ENCODE measurements around the gene MED15.
A peak's percentile ranks its signal among the peaks of the same experiment; 100 is the strongest.
"Not testable (repeated sequence)": the region's sequence is repeated elsewhere in the genome, so short reads cannot be mapped to it uniquely, and the experiment has no call there.

MED15 gene

DNA sequence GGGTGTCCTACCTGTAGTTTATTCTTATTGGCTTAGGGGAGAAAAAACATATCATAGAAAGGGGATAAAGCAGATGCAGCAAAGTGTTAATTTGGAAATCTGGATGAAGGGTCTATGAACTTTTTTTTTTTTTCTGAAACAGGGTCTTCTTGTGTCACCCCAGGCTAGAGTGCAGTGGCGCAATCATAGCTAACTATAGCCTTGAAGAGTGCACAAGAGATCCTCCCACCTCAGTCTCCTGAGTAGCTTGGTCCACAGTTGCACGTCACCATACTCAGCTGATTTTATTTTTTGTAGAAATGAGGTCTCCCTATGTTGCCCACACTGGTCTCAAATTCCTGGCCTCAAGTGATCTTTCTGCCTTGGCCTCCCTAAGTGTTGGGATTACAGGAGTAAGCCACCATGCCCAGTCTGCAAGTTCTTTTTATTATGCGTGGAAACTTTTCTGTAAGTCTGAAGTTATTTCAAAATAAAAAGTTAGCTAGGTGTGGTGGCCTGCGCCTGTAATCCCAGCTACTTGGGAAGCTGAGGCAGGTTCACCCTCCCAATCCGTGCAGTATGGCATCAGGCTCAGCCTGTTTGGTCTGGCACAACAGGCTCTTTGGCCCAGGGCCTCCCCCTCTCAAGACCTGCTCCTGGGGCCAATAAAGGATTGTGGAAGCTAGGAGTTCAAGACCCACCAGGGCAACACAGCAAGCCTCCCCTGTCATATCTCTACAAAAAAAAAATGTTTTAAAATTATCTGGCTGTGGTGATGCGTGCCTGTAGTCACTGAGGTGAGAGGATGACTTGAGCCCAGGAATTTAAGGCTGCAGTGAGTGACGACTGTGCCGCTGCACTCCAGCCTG is 111.9 kb downstream of the MED15 start:
- no peaks in the 10 kb centered on the region for H3K27me3 Mint-ChIP-seq
- H3K9me3 Mint-ChIP-seq = no peaks in the 10 kb centered on the region
- H3K4me1 Mint-ChIP-seq (ENCODE audit: low read depth in 2 of 2) = peaks cover 0 to 4% of the 10 kb centered on the region in 2 donors
- no peak for DNase-seq
- H3K27ac Mint-ChIP-seq = no peak overlapping the region
- H3K36me3 Mint-ChIP-seq (ENCODE audit: insufficient read depth) = no peaks in the 10 kb centered on the region
- no peak overlapping the region for H3K4me3 Mint-ChIP-seq
- ATAC-seq (replicated peaks) = no peak

DNA sequence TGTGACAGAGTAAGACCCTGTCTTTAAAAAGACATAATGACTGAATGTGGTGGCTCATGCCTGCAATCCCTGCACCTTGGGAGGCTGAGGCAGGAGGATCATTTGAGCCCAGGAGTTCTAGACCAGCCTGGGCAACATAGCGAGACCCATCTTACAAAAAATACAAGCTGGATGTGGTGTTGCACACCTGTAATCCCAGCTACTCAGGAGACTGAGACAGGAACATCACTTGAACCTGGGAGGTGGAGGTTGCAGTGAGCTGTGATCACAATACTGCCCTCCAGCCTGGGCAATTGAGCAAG is 112.4 kb downstream of the MED15 start:
- not testable (repeated sequence) for H3K9me3 Mint-ChIP-seq; ATAC-seq (replicated peaks); H3K27me3 Mint-ChIP-seq; H3K27ac Mint-ChIP-seq; H3K4me3 Mint-ChIP-seq; DNase-seq; H3K4me1 Mint-ChIP-seq (ENCODE audit: low read depth in 2 of 2); H3K36me3 Mint-ChIP-seq (ENCODE audit: insufficient read depth)

DNA sequence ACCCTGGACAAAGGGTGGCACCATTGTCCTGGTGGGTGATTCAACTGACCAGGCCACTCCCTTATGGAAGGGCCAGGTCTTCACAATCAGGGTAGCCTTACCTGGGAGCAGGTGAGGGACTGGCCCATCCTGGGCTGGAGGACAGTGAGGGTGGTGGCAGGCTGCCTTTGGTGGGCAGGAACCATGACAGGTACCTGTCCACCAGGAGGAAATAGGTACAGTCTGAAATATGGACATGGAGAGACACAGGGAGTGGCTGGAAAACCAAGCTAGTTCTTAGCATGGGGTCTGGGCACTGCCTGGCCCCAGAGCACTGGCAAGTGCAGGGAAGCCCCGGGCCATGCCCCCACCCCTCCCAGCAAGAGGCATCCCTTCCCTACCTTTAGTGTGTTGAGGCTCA is 113.8 kb downstream of the MED15 start:
- no peak for DNase-seq
- no peaks in the 10 kb centered on the region for H3K9me3 Mint-ChIP-seq
- no peak for ATAC-seq (replicated peaks)
- no peaks in the 10 kb centered on the region for H3K27me3 Mint-ChIP-seq
- H3K36me3 Mint-ChIP-seq (ENCODE audit: insufficient read depth) = no peaks in the 10 kb centered on the region
- no peak overlapping the region for H3K27ac Mint-ChIP-seq
- no peak overlapping the region for H3K4me3 Mint-ChIP-seq
- H3K4me1 Mint-ChIP-seq (ENCODE audit: low read depth in 2 of 2) = peaks cover 0 to 4% of the 10 kb centered on the region in 2 donors

DNA sequence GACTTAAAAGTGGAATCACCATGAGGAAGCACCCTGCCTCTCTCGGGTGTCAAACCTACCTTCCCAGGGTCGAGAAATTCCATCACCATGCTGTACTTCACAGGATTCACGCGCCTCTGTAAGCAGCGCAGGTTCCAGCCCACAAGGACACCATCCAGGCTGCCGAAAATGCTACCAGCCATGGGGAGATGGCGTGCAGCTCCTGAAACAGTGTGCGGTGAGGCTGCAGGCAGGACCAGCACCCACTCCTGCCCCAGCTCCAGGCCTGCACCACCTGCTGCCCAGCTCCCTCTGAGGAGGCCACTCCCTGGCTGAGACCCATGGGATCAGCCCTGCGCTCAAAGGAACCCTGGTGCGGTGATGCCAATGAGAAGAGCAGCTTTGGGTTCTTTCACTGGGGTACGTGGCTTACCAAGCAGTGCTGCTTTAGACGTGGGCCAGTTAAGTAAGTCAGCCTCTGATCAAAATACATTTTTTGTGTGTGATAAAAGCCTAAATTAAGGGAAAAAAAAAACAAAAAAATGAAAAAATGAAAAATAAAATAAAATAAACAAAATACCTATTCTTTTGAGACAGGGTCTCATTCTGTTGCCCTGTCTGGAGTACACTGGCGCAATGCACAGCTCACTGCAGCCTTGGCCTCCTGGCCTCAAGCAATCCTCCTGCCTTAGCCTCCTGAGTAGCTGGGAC is 115.4 kb downstream of the MED15 start:
- Mint-ChIP-seq H3K27me3 (no peaks in the 10 kb centered on the region), H3K27ac (no peak overlapping the region), H3K36me3 (ENCODE audit: insufficient read depth) (no peaks in the 10 kb centered on the region), H3K9me3 (no peaks in the 10 kb centered on the region), H3K4me1 (ENCODE audit: low read depth in 2 of 2) (peaks cover 0 to 4% of the 10 kb centered on the region in 2 donors), H3K4me3 (no peak overlapping the region)
- no peak for DNase-seq
- no peak for ATAC-seq (replicated peaks)

DNA sequence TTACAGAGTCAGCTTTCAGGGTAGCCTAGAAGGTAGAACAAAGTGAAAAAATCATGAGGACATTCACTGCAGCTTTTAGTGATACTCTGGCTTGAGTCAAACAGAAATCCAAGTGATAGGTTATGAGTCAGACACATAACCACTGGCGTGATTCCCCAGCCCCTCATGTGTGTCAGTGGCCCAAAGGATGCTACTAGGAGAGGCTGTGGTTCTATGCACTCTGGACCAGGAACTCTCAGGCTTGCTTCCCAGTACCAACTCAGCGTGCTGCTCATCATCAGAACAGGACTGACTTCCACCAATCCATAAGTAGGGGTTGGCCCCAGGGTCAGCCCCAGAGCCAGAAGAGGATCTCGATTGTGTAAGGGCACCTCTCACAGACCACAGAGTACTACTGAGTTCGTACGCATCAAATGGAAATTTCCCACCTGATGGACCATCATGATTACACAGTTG is 116.8 kb downstream of the MED15 start:
- no peaks in the 10 kb centered on the region for H3K36me3 Mint-ChIP-seq (ENCODE audit: insufficient read depth)
- H3K9me3 Mint-ChIP-seq = no peaks in the 10 kb centered on the region
- no peak for ATAC-seq (replicated peaks)
- no peaks in the 10 kb centered on the region for H3K27me3 Mint-ChIP-seq
- no peaks in the 10 kb centered on the region for H3K4me1 Mint-ChIP-seq (ENCODE audit: low read depth in 2 of 2)
- no peak overlapping the region for H3K27ac Mint-ChIP-seq
- no peak for DNase-seq
- H3K4me3 Mint-ChIP-seq = no peak overlapping the region

DNA sequence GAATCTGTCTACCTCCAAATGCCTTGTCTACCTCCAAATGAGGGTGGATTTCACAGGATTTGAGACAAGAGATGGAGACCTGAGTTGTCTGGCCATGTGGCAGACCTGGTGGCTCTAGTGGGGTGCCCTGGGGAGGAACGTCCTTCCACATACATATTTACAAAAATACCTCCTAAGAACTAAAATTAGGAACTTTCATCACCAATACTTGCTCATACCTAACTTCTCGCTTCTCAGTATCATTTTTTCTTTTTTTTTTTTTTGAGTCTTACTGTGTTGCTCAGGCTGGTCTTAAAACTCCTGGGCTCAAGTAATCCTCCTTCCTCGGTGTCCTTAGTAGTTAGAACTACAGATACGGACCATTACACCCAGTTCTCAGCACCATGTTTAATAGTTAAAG is 117.9 kb downstream of the MED15 start:
- Mint-ChIP-seq H3K4me1 (ENCODE audit: low read depth in 2 of 2) (no peaks in the 10 kb centered on the region), H3K4me3 (no peak overlapping the region), H3K27ac (peak overlapping the region in 1 of 2 donors; percentile 35), H3K36me3 (ENCODE audit: insufficient read depth) (no peaks in the 10 kb centered on the region), H3K9me3 (no peaks in the 10 kb centered on the region), H3K27me3 (no peaks in the 10 kb centered on the region)
- no peak for ATAC-seq (replicated peaks)
- no peak for DNase-seq

DNA sequence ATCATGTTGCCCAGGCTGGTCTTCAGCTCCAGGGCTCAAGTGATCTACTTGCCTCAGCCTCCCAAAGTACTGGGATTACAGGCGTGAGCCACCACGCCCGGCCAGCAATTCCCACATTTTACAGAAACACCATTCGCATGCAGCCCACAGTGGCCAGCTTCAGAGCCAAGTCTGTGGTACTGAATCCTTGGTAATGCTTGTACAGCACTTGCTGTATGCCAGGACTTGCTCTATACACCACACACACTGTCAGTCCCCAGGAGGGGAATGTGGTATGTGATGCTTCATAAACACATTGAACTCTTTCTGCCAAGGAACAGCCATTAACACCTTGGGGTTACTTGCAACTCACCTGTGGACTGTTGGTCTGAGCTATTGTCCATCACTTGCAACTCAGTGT is 119.4 kb downstream of the MED15 start:
- no peak for DNase-seq
- ATAC-seq (replicated peaks) = no peak
- Mint-ChIP-seq H3K27ac (peak overlapping the region in 1 of 2 donors; percentile 24), H3K27me3 (peaks cover 0 to 8% of the 10 kb centered on the region in 2 donors), H3K36me3 (ENCODE audit: insufficient read depth) (no peaks in the 10 kb centered on the region), H3K9me3 (no peaks in the 10 kb centered on the region), H3K4me1 (ENCODE audit: low read depth in 2 of 2) (no peaks in the 10 kb centered on the region), H3K4me3 (no peak overlapping the region)

DNA sequence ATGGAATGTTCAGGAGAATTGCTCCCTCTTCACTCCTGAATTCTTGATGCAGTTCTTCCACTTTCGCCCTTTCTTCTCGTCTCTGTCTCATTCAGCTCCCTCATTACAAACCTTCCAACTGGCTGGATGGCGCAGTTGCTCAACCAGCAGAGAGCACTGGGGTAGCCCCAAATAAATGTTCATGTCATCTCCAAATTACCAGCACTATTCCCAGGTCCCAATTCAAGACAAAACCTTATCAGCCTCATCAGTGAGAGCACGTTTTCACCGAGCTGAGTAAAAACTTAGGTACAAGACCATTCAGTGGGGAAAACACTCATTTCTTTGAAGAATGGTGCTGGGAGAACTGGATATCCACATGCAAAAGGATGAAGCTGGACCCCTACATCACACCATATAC is 120.0 kb downstream of the MED15 start:
- H3K4me3 Mint-ChIP-seq = no peak overlapping the region
- DNase-seq (no peak), ATAC-seq (replicated peaks) (no peak)
- H3K27ac Mint-ChIP-seq = no peak overlapping the region
- no peaks in the 10 kb centered on the region for H3K36me3 Mint-ChIP-seq (ENCODE audit: insufficient read depth)
- no peaks in the 10 kb centered on the region for H3K9me3 Mint-ChIP-seq
- peaks cover 0 to 14% of the 10 kb centered on the region in 2 donors for H3K27me3 Mint-ChIP-seq
- H3K4me1 Mint-ChIP-seq (ENCODE audit: low read depth in 2 of 2) = no peaks in the 10 kb centered on the region

DNA sequence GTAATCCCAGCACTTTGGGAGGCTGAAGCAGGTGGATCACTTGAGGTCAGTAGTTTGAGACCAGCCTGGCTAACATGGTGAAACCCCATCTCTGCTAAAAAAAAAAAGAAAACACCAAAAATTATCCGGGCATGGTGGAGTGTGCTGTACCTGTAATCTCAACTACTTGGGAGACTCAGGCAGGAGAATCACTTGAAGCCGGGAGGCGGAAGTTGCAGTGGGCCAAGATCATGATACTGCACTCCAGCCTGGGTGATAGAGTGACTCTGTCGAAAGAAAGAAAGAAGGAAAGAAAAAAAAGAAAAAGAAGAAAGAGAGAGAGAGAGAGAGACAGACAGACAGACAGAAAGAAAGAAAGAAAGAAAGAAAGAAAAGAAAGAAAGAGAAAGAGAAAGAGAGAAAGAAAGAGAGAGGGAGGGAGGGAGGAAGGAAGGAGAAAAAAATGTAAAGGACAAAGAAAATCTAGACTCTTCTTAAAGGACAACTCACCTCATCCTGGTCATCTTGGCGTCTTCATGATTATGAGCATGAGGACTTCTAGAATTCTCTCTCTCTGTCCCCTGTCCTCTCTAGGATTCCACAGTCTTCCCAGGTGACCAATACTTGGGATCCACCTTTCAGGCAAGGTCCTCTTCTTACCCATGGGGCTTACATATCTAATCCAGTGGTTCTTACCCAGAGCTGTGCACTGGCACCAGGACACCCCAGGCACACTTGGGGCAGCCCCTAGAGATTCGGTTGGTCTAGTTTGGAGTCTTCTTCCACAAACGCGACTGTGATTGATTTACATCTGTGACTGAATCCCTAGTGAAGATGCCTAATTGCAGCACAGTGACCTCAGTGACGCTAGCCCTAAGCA is 120.9 kb downstream of the MED15 start:
- no peaks in the 10 kb centered on the region for H3K4me1 Mint-ChIP-seq (ENCODE audit: low read depth in 2 of 2)
- peaks cover 0 to 23% of the 10 kb centered on the region in 2 donors for H3K27me3 Mint-ChIP-seq
- no peaks in the 10 kb centered on the region for H3K36me3 Mint-ChIP-seq (ENCODE audit: insufficient read depth)
- H3K4me3 Mint-ChIP-seq = no peak overlapping the region
- H3K9me3 Mint-ChIP-seq = no peaks in the 10 kb centered on the region
- H3K27ac Mint-ChIP-seq = no peak overlapping the region
- no peak for DNase-seq
- ATAC-seq (replicated peaks) = no peak

DNA sequence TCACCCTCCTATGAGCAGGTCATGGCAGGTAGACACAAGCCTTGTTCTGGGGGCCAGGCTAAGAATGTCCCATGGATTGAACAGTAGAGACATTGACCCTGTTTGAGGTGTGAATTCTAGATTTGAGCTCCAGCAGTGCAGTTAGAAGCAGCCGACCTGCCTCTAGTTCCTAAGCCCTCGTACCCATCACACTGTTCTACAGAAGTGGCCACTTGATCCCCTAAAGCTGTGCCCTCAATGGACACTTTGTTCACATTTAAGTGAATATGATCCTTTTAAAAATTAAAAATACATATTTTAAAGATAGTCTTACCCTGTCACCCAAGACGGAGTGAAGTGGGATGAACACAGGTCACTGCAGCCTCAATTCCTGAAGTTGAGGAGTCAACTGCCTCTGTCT is 122.0 kb downstream of the MED15 start:
- Mint-ChIP-seq H3K27ac (no peak overlapping the region), H3K4me3 (no peak overlapping the region), H3K36me3 (ENCODE audit: insufficient read depth) (no peaks in the 10 kb centered on the region), H3K4me1 (ENCODE audit: low read depth in 2 of 2) (no peaks in the 10 kb centered on the region), H3K9me3 (no peaks in the 10 kb centered on the region), H3K27me3 (peaks cover 0 to 29% of the 10 kb centered on the region in 2 donors)
- ATAC-seq (replicated peaks) = no peak
- no peak for DNase-seq

DNA sequence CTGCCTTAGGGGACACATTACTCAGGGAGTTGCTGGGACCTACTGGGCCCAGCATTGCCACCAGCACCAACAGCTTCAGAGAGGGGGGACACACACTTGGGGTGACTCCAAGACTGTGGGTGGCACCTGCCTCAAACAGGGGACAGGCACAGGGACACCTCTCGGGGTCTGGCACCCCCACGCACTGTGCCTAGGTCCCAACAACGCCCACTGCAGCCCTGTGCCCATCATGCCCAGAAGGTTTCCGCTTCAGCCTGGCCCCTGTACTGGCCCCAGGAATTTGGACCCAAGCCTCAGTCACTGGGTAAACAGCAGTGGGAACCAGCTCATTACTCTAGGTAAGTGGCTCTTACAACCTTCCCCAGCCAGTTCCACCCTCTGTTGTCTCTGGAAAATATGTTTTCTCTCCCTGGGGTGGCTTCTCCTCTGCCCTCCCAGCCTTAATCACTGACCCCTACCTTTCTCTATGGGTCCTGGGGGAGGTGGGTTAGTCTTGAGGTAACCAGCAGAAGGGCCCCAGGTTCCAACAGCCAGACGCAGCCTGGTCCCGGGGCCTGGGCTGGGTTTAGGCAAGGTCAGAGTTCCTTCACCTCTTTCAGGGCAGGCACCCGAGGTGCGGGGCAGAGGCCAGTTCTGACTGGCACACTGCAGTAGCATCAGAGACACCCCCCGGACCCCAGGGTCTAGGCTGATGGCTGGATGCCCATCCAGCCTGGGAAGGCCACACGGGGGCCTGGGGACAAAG is 123.6 kb downstream of the MED15 start:
- Mint-ChIP-seq H3K36me3 (ENCODE audit: insufficient read depth) (no peaks in the 10 kb centered on the region), H3K4me3 (no peak overlapping the region), H3K27ac (peak overlapping the region in 1 of 2 donors; percentile 81), H3K27me3 (peaks cover 0 to 44% of the 10 kb centered on the region in 2 donors), H3K4me1 (ENCODE audit: low read depth in 2 of 2) (no peaks in the 10 kb centered on the region), H3K9me3 (no peaks in the 10 kb centered on the region)
- ATAC-seq (replicated peaks) = no peak
- no peak for DNase-seq

DNA sequence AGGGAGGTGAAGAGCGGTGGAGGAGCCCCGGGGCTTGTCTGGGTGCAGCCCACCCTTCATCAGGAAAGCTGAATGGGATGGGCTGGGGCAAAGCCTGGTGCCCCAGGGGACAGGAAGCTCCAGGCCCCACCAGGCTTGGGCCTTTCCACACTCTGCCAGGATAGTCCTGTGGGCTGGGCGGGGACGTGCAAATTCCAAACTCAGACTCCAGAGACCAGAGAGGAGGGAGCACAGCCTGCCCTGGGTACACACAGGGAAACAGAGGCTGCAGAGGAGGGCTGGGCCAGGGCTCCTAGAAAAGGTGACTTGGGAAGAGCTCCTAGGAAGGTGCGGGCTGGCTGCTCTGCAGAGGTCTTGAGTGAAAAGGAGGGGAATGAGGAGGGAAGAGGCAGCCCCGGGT is 124.7 kb downstream of the MED15 start:
- Mint-ChIP-seq H3K4me1 (ENCODE audit: low read depth in 2 of 2) (no peaks in the 10 kb centered on the region), H3K4me3 (no peak overlapping the region), H3K9me3 (no peaks in the 10 kb centered on the region), H3K27ac (peak overlapping the region in 1 of 2 donors; percentile 81), H3K27me3 (peaks cover 0 to 54% of the 10 kb centered on the region in 2 donors), H3K36me3 (ENCODE audit: insufficient read depth) (no peaks in the 10 kb centered on the region)
- no peak for ATAC-seq (replicated peaks)
- no peak for DNase-seq

DNA sequence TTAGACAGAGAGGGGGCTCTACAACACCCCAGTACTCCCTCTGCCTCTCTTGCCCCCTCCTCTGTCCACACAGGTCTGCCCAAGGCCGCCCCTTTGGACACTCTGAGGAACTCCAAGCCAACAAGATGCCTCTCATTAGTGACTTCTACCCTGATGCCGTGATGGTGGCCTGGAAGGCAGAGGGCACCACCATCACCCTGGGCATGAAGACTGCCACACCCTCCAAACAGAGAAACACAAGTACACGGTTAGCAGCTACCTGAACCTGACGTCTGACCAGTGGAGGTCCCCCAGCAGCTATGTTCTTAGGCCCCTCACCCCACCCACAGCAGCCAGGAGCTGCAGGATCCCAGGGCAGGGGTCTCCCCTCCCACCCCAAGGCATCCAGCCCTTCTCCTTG is 125.1 kb downstream of the MED15 start:
- ATAC-seq (replicated peaks) = no peak
- no peaks in the 10 kb centered on the region for H3K9me3 Mint-ChIP-seq
- H3K36me3 Mint-ChIP-seq (ENCODE audit: insufficient read depth) = no peaks in the 10 kb centered on the region
- no peaks in the 10 kb centered on the region for H3K4me1 Mint-ChIP-seq (ENCODE audit: low read depth in 2 of 2)
- no peak overlapping the region for H3K27ac Mint-ChIP-seq
- DNase-seq = no peak
- no peak overlapping the region for H3K4me3 Mint-ChIP-seq
- peaks cover 0 to 54% of the 10 kb centered on the region in 2 donors for H3K27me3 Mint-ChIP-seq

Measured in effector memory CD8-positive, alpha-beta T cell (primary cell).